Spleen (tissue), 7 donors: ENCODE data around the gene GOLT1A.

ENCODE experiments used
- CTCF ChIP-seq, 11 experiments: fragments of 200-600 bp in 7 of 11; fragments of 450-650 bp in 4 of 11; sonication (generic) in 4 of 11; IDR thresholded peaks in 8 of 11; conservative IDR thresholded peaks in 3 of 11; 1 replicate in 7 of 11; 2 replicates in 4 of 11; pipeline versions ENCODE4 v1.4.0 to v1.8.0; 2016 to 2021; ENCODE audit warnings: antibody characterized with exemption in 11 of 11, inconsistent platforms in 4 of 11, mild to moderate bottlenecking in 1 of 11
- POLR2A ChIP-seq, 3 donors: fragments of 450-650 bp; IDR thresholded peaks; one replicate each; pipeline ENCODE4 v1.5.1; 2017; ENCODE audit warnings: antibody characterized with exemption in 3 of 3, mild to moderate bottlenecking in 1 of 3
- POLR2AphosphoS5 ChIP-seq, 3 donors: sonication (generic); formaldehyde crosslinking; IDR thresholded peaks; one replicate each; pipeline ENCODE4 v1.5.1; 2017; ENCODE audit warnings: antibody characterized with exemption in 3 of 3
- donor health status: DM: no; HTN: no; CAD: no; lungs with moderate emphysema.
- donor health status: DM: no; HTN: no; CAD: no.
- donor health status: DM: no; HTN: no; CAD: no.

- TF ChIP-seq CTCF (IDR thresholded peaks at IDR 0.05 in 8 of 11, conservative IDR thresholded peaks at IDR 0.05 in 3 of 11) (no peak), POLR2A (IDR thresholded peaks at IDR 0.05) (no peak), POLR2AphosphoS5 (IDR thresholded peaks at IDR 0.05) (no peak)
Observed at GRCh38 chr1:204154568-204155255, 59.1 kb downstream of the GOLT1A start.
